IPS DF 4.7 (cell line): ENCODE data around the gene UMODL1.
A peak's percentile ranks its signal among the peaks of the same experiment; 100 is the strongest.

Experiments used
- DNase-seq: peaks from one replicate; pipeline ENCODE4 v3.0.0-alpha.2; 2013; ENCODE audit warnings: low spot score; ENCODE audit errors: extremely low read depth

UMODL1 gene

GRCh38 chr21:42129300-42130266 is 58.5 kb downstream of the UMODL1 start:
- DNase-seq, result no peak

DNA sequence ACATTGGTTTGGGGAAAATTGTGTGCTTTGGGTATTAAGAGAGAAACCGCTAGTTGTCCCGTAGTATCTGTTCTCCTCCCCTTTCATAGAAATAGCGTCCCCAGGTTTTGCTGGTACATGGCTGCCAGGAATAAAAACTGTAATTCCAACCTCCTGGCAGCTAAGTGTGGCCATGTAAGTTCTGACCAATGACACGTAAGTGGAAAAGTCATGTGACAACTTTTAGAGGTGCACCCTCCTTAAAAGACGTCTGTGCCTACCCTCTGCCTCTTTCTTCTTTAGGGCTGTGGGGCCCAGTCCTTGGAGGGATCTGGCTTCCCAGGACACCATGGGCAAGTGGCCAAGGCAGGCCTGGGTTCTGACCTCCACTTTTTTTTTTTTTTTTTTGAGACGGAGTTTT is 59.3 kb downstream of the UMODL1 start:
- DNase-seq, result no peak

DNA sequence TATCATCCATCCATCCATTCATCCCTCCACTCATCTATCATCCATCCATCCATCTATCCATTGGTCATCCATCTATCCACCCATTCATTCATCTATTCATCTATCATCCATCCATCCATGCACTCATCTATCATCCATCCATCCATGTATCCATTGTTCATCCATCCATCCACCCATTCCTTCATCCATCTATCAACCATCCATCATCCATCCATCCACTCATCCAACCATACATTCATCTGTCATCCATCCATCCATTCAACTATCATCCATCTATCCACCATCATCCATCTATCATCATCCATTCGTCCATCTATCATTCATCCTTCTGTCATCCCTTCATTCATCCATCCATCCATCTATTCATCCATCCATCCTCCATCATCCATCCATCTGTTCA is 61.1 kb downstream of the UMODL1 start:
- no peak for DNase-seq

DNA sequence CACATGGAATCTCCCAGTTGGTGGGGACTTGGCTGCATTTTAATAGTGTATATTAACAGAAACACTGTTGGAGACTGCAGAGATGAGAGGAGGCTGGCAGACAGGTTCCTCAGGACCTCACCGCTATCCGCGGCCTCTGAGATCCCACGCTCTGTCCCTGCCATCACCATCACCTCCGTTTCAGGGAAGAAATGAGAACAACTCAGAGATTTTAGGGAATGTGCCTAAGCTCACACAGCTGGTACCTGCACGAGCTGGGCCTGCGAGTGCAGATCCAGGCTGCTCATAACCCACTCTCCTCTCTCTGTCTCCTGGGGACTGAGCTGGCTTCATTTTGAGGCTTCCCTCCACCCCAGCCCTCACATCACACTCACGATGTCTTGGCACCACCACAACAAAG is 62.0 kb downstream of the UMODL1 start:
- no peak for DNase-seq

GRCh38 chr21:42135386-42136052 is 64.4 kb downstream of the UMODL1 start:
- DNase-seq, result no peak

GRCh38 chr21:42137191-42137904 is 66.2 kb downstream of the UMODL1 start:
- DNase-seq, result no peak

GRCh38 chr21:42140196-42140934 is 69.2 kb downstream of the UMODL1 start:
- DNase-seq, result no peak

GRCh38 chr21:42141643-42142042 is 70.5 kb downstream of the UMODL1 start:
- DNase-seq, result no peak

DNA sequence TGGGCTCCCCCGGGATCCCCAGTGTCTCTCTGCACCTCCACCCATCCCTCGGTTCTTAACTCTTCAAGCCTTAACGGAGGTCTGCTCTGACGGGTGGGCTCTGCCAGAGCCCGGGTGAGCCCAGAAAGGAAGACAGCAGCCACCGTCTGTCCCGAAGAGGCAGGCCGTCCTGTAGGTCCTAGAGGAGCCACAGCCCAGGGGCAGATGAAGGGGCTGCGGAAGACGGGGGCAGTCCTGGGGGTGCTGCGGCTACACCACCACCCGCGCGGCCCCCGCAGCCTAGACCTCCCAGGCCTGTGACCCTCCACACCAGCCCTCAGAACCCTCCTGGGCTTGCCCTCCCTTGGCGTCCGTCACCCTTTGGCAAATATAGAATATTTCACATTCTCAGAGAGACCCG is 71.0 kb downstream of the UMODL1 start:
- no peak for DNase-seq

DNA sequence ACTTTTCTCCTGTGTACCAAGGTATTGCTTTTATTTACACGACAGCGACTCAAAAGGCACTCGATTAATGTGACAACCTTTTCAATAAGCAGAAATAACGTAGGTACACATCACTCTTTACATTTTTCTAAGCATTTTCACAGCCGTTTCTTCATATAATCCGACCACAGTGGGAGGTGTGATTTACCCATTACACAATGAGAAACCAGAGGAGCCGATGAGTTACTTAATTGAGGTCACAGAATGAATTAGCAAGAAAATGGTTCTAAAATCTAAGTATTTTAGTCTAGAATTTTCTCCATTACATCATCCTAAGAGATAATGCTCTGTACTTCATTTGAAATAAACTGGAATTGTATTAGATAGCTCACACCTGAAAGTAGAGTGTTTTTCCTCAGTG is 71.5 kb downstream of the UMODL1 start:
- DNase-seq, result no peak

DNA sequence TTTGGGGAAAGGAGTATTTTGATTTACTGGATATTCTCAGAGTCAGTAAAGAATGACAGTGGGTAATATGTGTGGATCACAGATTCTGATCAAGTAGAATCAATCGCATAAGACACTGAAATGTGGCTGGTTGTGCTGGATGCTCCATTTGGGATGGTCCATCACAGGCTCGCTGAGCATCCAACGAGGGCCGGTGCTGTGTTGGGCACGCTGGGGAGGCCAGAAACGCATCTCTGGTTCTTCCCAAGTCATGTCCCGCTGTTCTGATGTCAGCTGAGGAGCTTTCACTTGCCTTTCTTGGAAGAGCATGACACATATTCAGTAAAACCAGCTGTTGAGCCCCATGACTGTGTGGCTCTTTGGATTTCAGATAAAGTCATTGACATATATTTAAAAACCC is 72.0 kb downstream of the UMODL1 start:
- no peak for DNase-seq

DNA sequence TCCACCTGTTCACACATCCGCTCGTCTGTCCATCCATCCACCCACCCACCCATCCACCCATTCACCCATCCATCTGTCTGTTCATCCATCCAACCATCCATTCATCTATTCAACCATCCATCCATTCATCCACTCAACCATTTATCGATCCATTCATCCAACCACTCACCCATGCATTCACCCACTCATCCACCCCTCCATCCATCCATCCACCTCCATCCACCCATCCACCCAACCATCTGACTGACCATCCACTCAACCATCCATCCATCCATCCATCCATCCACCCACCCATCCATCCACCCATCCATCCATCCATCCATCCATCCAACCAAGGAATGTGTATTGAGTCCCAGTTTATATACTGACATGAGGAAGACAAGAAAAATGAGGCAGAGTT is 73.1 kb downstream of the UMODL1 start:
- DNase-seq, result no peak

DNA sequence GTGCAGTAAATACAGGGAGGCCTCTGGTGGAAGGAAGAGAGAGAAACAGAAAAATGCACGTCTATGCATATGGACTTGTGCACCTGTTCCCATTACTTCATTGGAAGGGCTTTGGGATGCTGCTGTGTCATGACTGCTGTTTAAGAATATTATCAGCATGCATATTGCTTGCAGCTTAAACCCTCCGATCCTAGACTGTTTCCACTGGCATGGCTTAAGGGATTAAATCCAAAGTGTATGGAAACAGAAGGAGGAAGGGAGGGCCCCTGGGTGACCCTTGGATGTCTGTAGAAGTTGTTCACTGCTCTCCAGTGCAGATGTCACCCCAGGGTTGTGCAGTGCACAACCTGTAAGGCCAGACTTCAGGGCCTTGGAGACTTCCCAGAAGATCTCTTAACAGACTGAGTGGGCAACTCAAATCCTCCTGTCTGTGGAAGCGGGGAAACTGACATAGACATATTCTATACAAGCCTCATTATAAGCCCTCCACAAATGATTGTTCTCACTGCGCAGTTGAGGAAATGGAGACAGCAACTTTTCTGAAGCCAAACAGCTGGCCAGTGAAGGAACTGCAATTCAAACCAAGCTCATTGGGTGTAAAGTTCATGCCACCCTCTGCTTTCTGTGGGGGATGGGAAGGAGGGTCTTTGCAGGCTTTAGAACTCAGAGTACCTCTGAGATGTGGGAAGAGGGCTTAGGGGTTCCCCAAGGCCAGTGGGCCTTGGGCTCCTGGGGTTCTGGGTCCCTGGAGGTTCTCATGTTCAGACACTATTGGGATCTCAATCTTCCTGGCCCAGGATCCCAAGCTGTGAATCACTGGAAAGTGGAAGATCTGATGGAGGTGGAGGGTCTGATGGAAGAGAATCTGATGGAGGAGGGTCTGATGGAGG is 73.8 kb downstream of the UMODL1 start:
- DNase-seq, result no peak

- peak; percentile 33 for DNase-seq
Observed at GRCh38 chr21:42145569-42146272, 74.6 kb downstream of the UMODL1 start.

DNA sequence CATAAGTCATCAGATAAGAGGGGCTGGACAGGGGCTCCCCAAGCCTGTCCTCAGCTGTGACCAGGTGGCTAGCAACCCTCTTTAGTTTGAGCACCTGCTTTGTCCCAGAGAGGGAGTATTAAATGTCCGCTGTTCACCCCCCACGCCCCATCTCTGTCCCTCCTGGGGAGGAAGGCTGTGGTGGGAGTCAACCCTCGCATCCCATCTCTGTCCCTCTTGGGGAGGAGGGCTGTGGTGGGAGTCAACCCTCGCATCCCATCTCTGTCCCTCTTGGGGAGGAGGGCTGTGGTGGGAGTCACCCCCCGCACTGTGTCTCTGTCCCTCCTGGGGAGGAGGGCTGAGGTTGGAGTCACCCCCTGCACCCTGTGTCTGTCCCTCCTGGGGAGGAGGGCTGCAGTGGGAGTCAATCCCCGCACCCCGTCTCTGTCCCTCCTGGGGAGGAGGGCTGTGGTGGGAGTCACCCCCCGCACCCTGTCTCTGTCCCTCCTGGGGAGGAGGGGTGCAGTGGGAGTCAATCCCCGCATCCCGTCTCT is 75.2 kb downstream of the UMODL1 start:
- no peak for DNase-seq

DNA sequence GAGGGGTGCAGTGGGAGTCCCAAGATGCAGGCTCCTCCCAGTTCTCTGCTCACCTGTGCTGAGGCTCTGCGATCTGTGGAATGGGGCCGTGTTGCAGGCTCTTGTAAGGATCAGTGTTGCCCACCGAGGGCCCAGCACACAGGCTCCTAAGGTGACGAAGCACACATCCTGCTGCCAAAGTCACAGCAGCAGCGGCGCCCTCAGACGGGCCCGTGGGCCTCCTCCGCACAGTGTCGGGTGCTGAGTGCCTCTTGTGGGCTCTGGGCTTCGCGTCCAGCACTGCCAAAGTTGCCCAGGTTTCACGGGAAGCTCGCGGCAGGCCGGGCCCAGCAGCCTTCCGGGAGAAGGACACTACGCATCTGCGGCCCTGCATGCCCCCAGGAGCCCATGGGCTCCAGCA is 75.7 kb downstream of the UMODL1 start:
- DNase-seq, result no peak

GRCh38 chr21:42147386-42148020 is 76.4 kb downstream of the UMODL1 start:
- no peak for DNase-seq

GRCh38 chr21:42148097-42148496 is 77.0 kb downstream of the UMODL1 start:
- no peak for DNase-seq

DNA sequence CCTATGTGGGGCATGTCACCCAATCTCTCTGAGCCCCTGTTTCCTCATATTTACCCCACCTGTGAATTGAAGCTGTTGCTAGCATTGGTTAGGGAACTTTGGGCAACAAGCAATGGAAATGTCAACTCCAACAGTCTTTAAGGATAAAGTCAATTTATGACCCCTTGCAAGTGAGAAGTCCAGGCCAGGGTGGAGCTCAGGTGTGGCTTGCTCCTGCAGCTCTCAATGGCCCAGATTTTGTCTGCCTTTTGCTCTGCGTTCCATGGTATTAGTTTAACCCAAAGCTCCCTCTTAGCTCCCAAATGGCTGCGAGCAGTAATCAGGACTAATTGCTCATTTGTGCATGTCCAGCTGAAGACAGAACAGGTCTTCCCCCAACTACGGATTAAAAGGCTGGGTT is 77.5 kb downstream of the UMODL1 start:
- DNase-seq, result no peak
